Neural cell (in vitro differentiated cells): ENCODE results near the gene APBB1IP. TPM values are rescaled to one million over a fixed set of nuclear protein-coding genes. Genes with fewer than 3 reads are reported as not detected.
"Not testable (repeated sequence)": the region's sequence is repeated elsewhere in the genome, so short reads cannot be mapped to it uniquely, and the experiment has no call there.

ENCODE experiments used
- H2AFZ ChIP-seq: fragments of 200-600, 300-800 bp; sonication (generic), shearing (Covaris generic); 2 replicates; pipeline ENCODE4 v1.6.0; 2014; ENCODE audit warnings: low read depth, mild to moderate bottlenecking, antibody characterized with exemption, low read length, moderate library complexity
- H3F3A ChIP-seq: fragments of 200-600 bp; shearing (Covaris generic); 2 replicates; pipeline ENCODE4 v1.6.1; 2016; ENCODE audit warnings: mild to moderate bottlenecking, moderate library complexity, mixed read lengths, antibody characterized with exemption, low read length; ENCODE audit not compliant: insufficient read depth, poor library complexity, severe bottlenecking
- H3K27ac ChIP-seq: fragments of 200-600, 300-800 bp; sonication (generic), shearing (Covaris generic); 2 replicates; pipeline ENCODE4 v1.5.1; 2014; ENCODE audit warnings: mild to moderate bottlenecking, low read length, moderate library complexity
- H3K27me3 ChIP-seq: fragments of 300-800, 200-600 bp; sonication (generic), shearing (Covaris generic); 2 replicates; pipeline ENCODE4 v1.6.0; 2014; ENCODE audit warnings: mild to moderate bottlenecking, low read depth, low read length, moderate library complexity; ENCODE audit not compliant: insufficient read depth
- H3K36me3 ChIP-seq: fragments of 300-800, 200-600 bp; sonication (generic), shearing (Covaris generic); 2 replicates; pipeline ENCODE4 v1.5.1; 2014; ENCODE audit warnings: mild to moderate bottlenecking, antibody characterized with exemption, low read length, moderate library complexity; ENCODE audit not compliant: insufficient read depth
- H3K4me2 ChIP-seq: fragments of 300-800, 200-600 bp; sonication (generic), shearing (Covaris generic); 2 replicates; pipeline ENCODE4 v1.6.0; 2014; ENCODE audit warnings: mild to moderate bottlenecking, low read length
- H3K4me3 ChIP-seq: fragments of 300-800, 200-600 bp; sonication (generic), shearing (Covaris generic); 2 replicates; pipeline ENCODE4 v1.5.1; 2014; ENCODE audit warnings: mild to moderate bottlenecking, low read length, moderate library complexity
- H3K79me2 ChIP-seq: fragments of 200-600 bp; shearing (Covaris generic); replicated peaks from 2 replicates; pipeline ENCODE4 v1.6.0; 2014; ENCODE audit warnings: mild to moderate bottlenecking, low read length, moderate library complexity; ENCODE audit not compliant: insufficient read depth
- H3K9ac ChIP-seq: fragments of 300-800, 200-600 bp; sonication (generic), shearing (Covaris generic); 2 replicates; pipeline ENCODE4 v1.6.1; 2016; ENCODE audit warnings: mild to moderate bottlenecking, low read length, mixed read lengths
- H3K9me2 ChIP-seq: fragments of 200-600 bp; shearing (Covaris generic); 2 replicates; pipeline ENCODE4 v1.6.1; 2016; ENCODE audit warnings: mild to moderate bottlenecking, low read length, mixed read lengths; ENCODE audit not compliant: insufficient read depth
- H3K9me3 ChIP-seq: fragments of 200-600, 300-800 bp; sonication (generic), shearing (Covaris generic); 2 replicates; pipeline ENCODE4 v1.6.1; 2016; ENCODE audit warnings: mild to moderate bottlenecking, mixed run types, low read length, moderate library complexity, mixed read lengths
- H4K20me1 ChIP-seq: fragments of 200-600 bp; shearing (Covaris generic); 2 replicates; pipeline ENCODE4 v1.6.1; 2016; ENCODE audit warnings: mild to moderate bottlenecking, mixed run types; ENCODE audit not compliant: insufficient read depth
- CTCF ChIP-seq: fragments of 450-650 bp; IDR thresholded peaks from 2 replicates; pipeline ENCODE4 v1.5.1; 2014; ENCODE audit warnings: antibody characterized with exemption, mild to moderate bottlenecking, moderate library complexity; ENCODE audit not compliant: poor library complexity, severe bottlenecking
- EP300 ChIP-seq: fragments of 450-650 bp; conservative IDR thresholded peaks from 2 replicates; pipeline ENCODE4 v1.6.1; 2014; ENCODE audit warnings: antibody characterized with exemption, mild to moderate bottlenecking, moderate library complexity; ENCODE audit not compliant: poor library complexity, severe bottlenecking
- EZH2 ChIP-seq: fragments of 200-600, 300-800 bp; shearing (Covaris generic), sonication (generic); IDR thresholded peaks from 2 replicates; pipeline ENCODE4 v1.6.1; 2014; ENCODE audit warnings: antibody characterized with exemption, low read length, borderline replicate concordance, mild to moderate bottlenecking; ENCODE audit not compliant: insufficient read depth, poor library complexity, severe bottlenecking
- MXI1 ChIP-seq: fragments of 450-650 bp; conservative IDR thresholded peaks from 2 replicates; pipeline ENCODE4 v1.6.1; 2014; ENCODE audit warnings: antibody characterized with exemption, mild to moderate bottlenecking; ENCODE audit not compliant: poor library complexity, severe bottlenecking
- POLR2AphosphoS5 ChIP-seq: IDR thresholded peaks from 2 replicates; pipeline ENCODE4 v1.6.1; 2012
- RAD21 ChIP-seq: fragments of 450-650 bp; conservative IDR thresholded peaks from 2 replicates; pipeline ENCODE4 v1.6.1; 2014; ENCODE audit warnings: antibody characterized with exemption, mild to moderate bottlenecking, moderate library complexity
- REST ChIP-seq: IDR thresholded peaks from 2 replicates; pipeline ENCODE4 v1.6.1; 2012; ENCODE audit warnings: borderline replicate concordance
- SMC3 ChIP-seq: fragments of 450-650 bp; conservative IDR thresholded peaks from 2 replicates; pipeline ENCODE4 v1.6.1; 2014; ENCODE audit warnings: antibody characterized with exemption, mild to moderate bottlenecking, moderate library complexity; ENCODE audit not compliant: poor library complexity
- TAF1 ChIP-seq: IDR thresholded peaks from 2 replicates; pipeline ENCODE4 v1.6.1; 2012; ENCODE audit warnings: low read depth
- polyA plus RNA-seq: library from polyadenylated mRNA; depleted of rRNA; stranded (reverse); fragments of >200 nt; gene quantifications from 2 replicates; pipeline ENCODE4 v1.2.3, GENCODE V29; 2014
- small RNA-seq, 3 experiments: library from RNA; depleted of rRNA; stranded (forward); fragments of <200 nt; gene quantifications; one replicate each; pipeline ENCODE3, GENCODE V24; 2012

Gene APBB1IP
- polyA plus RNA-seq, 1 donor from 2014 or later, result not detected

- not testable (repeated sequence) for H3K9me3 ChIP-seq, H3K9ac ChIP-seq
These were observed 168.3 kb downstream of the APBB1IP start for GRCh38 chr10:26606389-26606877.

DNA sequence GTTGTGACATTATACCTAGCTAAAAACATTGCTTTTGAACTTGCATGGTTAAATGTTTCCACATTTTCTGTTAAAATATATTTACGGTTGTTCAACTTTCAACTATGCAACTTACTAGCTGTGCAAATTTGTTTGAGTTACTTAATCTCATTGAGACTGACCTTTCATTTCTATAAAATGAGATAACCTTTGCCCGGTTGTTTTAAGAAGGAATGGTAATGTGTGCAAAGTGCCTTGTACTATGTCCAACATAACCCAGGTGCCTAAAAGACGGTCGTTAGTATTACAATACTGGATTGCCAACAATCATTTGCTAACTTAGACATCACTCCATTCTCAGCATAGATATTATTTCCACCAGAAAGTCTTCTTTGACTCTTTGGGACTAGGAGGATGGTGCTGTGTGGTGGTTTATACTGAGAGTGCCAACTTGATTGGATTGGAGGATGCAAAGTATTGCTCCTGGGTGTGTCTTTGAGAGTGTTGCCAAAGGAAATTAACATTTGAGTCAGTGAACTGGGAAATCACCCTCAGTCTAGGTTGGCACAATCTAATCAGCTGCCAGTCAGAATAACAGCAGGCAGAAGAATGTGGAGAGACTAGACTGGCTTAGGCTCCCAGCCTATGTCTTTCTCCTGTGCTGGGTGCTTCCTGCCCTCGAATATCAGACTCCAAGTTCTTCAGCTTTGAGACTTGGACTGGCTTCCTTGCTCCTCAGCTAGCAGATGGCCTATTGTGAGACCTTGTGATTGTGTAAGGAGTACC lies 174.2 kb downstream of the APBB1IP start:
- Histone ChIP-seq H2AFZ (no peak overlapping the region), H3F3A (no peaks in the 10 kb centered on the region), H3K36me3 (no peaks in the 10 kb centered on the region), H3K9me2 (no peaks in the 10 kb centered on the region), H4K20me1 (no peaks in the 10 kb centered on the region), H3K4me2 (no peak overlapping the region), H3K27me3 (no peaks in the 10 kb centered on the region), H3K4me3 (no peak overlapping the region), H3K9ac (no peak overlapping the region), H3K9me3 (no peaks in the 10 kb centered on the region), H3K27ac (no peak overlapping the region), H3K79me2 (no peaks in the 10 kb centered on the region)
- TF ChIP-seq EP300 (no peak), SMC3 (no peak), CTCF (no peak), REST (no peak), POLR2AphosphoS5 (no peak), RAD21 (no peak), EZH2 (no peak), MXI1 (no peak), TAF1 (no peak)

More at GRCh38 chr10:26606389-26606877, 168.3 kb downstream of the APBB1IP start:
- not testable (repeated sequence) for H3K4me3 ChIP-seq, H3K9me2 ChIP-seq, H3K27ac ChIP-seq, H3K27me3 ChIP-seq, H3K79me2 ChIP-seq, H3F3A ChIP-seq, H3K4me2 ChIP-seq, H4K20me1 ChIP-seq, H2AFZ ChIP-seq, H3K36me3 ChIP-seq
- TF ChIP-seq CTCF, result peak; percentile 59
- peak; percentile 44 for TF ChIP-seq SMC3

Small RNA genes within 50 kb of the gene (small RNA-seq; reads per million reads assigned to genes)
- gene RNA5SP307, result 0 to 0.08 (median 0.03) reads per million in 3 experiments

Other genes starting within 250 kb of the APBB1IP start
- 192 and 200 TPM in 2 replicates for gene GAD2, start 221.6 kb upstream of the APBB1IP start, polyA plus RNA-seq